NCI-H187 treated with DMSO at 0.1 percent for 48 hours (cell line): Measurements from ENCODE around the gene PPP4C.
"Not testable (repeated sequence)": the region's sequence is repeated elsewhere in the genome, so short reads cannot be mapped to it uniquely, and the experiment has no call there.

Source experiments
- DNase-seq: peaks from one replicate; lab custom pipeline; 2025; lab: John Stamatoyannopoulos, UW

PPP4C gene

GRCh38 chr16:30075503-30076275 lies at the start of gene PPP4C:
PPP4C (plus strand) TSS chr16:30075994; CDS start chr16:30076378, 384 bp downstream.
- peak; percentile 24 for DNase-seq

- no peak for DNase-seq
Observed at GRCh38 chr16:30026449-30026848, 49.3 kb upstream of the PPP4C start.

GRCh38 chr16:30027588-30028437 lies 48.0 kb upstream of the PPP4C start:
- no peak for DNase-seq

GRCh38 chr16:30028438-30029076 lies 47.2 kb upstream of the PPP4C start:
- DNase-seq: no peak

- no peak for DNase-seq
Observed at GRCh38 chr16:30030011-30030685, 45.6 kb upstream of the PPP4C start.

- no peak for DNase-seq
Observed at GRCh38 chr16:30030841-30031413, 44.9 kb upstream of the PPP4C start, which contains the start of gene TLCD3B. TLCD3B (minus strand) TSS chr16:30031271; CDS start chr16:30030527, 744 bp downstream.

GRCh38 chr16:30031477-30031918 lies 44.3 kb upstream of the PPP4C start:
- no peak for DNase-seq

GRCh38 chr16:30032083-30032819 lies 43.5 kb upstream of the PPP4C start:
- no peak for DNase-seq

- DNase-seq: no peak
Observed at GRCh38 chr16:30033270-30033669, 42.5 kb upstream of the PPP4C start.

GRCh38 chr16:30040221-30040620 lies 35.6 kb upstream of the PPP4C start:
- no peak for DNase-seq

- not testable (repeated sequence) for DNase-seq
Observed at GRCh38 chr16:30040690-30041089, 35.1 kb upstream of the PPP4C start.

- no peak for DNase-seq
Observed at GRCh38 chr16:30041841-30042240, 34.0 kb upstream of the PPP4C start.

- DNase-seq: no peak
Observed at GRCh38 chr16:30046178-30046577, 29.6 kb upstream of the PPP4C start.

- DNase-seq: no peak
Observed at GRCh38 chr16:30046588-30046987, 29.2 kb upstream of the PPP4C start.

GRCh38 chr16:30049871-30050270 lies 25.9 kb upstream of the PPP4C start:
- DNase-seq: no peak

GRCh38 chr16:30051518-30051917 lies 24.3 kb upstream of the PPP4C start:
- DNase-seq: no peak

GRCh38 chr16:30052671-30053372 lies 23.0 kb upstream of the PPP4C start:
- DNase-seq: peak; percentile 39

- DNase-seq: no peak
Observed at GRCh38 chr16:30053376-30054015, 22.3 kb upstream of the PPP4C start.

GRCh38 chr16:30054451-30054850 lies 21.3 kb upstream of the PPP4C start:
- DNase-seq: no peak
